IMR-90 (cell line): ENCODE data around the gene HOXB7. TPM values are rescaled to one million over a fixed set of nuclear protein-coding genes. Genes with fewer than 3 reads are reported as not detected.

Experiments used
- ATAC-seq: fragments of 200-7000 bp; cut with Tn5 transposase; 2 replicates; pipeline ENCODE4 v1.9.1; 2020; ENCODE audit warnings: low read depth, mild to moderate bottlenecking, moderate library complexity
- BruUV-seq: library from RNA; stranded (reverse); fragments of 400-500 nt; replicated peaks from 2 replicates; lab custom pipeline; 2021; lab: Mats Ljungman, UMichigan
- CTCF ChIA-PET: fragments of 300-600 bp; formaldehyde crosslinking; extraction: SDS; loops from one replicate; lab custom pipeline; 2021; ENCODE audit warnings: antibody characterized with exemption; lab: Yijun Ruan, JAX
- POLR2A ChIA-PET: fragments of 300-600 bp; sonication (Branson Sonifier 250); formaldehyde crosslinking; loops from one replicate; lab custom pipeline; 2022; ENCODE audit warnings: antibody characterized with exemption; ENCODE audit not compliant: unreplicated experiment; lab: Charles Lee
- DNase-seq: peaks from one replicate; pipeline ENCODE4 v3.0.0; 2013
- H2AFZ ChIP-seq: replicated peaks from 2 replicates; pipeline ENCODE3; 2013; ENCODE audit warnings: low read length, mild to moderate bottlenecking; ENCODE audit not compliant: poor library complexity
- H2AK5ac ChIP-seq: 2 replicates; pipeline ENCODE4 v1.6.1; 2013; ENCODE audit warnings: low read depth, low read length, inconsistent platforms
- H2AK9ac ChIP-seq: replicated peaks from 2 replicates; pipeline ENCODE3; 2013; ENCODE audit warnings: mild to moderate bottlenecking, low read depth, low read length, moderate library complexity; ENCODE audit not compliant: poor library complexity
- H2BK120ac ChIP-seq: 2 replicates; pipeline ENCODE4 v1.6.1; 2013; ENCODE audit warnings: low read depth, low read length, inconsistent platforms
- H2BK15ac ChIP-seq: 3 replicates; pipeline ENCODE4 v1.6.1; 2013; ENCODE audit warnings: low read depth, low read length, inconsistent platforms
- H2BK20ac ChIP-seq: 2 replicates; pipeline ENCODE4 v1.6.1; 2013; ENCODE audit warnings: low read depth, mild to moderate bottlenecking, inconsistent platforms, low read length, moderate library complexity
- H2BK5ac ChIP-seq: 2 replicates; pipeline ENCODE4 v1.6.1; 2013; ENCODE audit warnings: mild to moderate bottlenecking, low read depth, low read length, inconsistent platforms; ENCODE audit not compliant: poor library complexity, severe bottlenecking
- H3K14ac ChIP-seq: replicated peaks from 2 replicates; pipeline ENCODE4 v1.6.1; 2013; ENCODE audit warnings: low read depth, low read length, inconsistent platforms
- H3K18ac ChIP-seq: 2 replicates; pipeline ENCODE4 v1.6.1; 2013; ENCODE audit warnings: low read depth, low read length, control low read depth
- H3K23ac ChIP-seq: 2 replicates; pipeline ENCODE4 v1.6.1; 2013; ENCODE audit warnings: low read depth, low read length, inconsistent platforms
- H3K27ac ChIP-seq: 2 replicates; pipeline ENCODE4 v1.5.1; 2013; ENCODE audit warnings: mild to moderate bottlenecking, control low read depth, low read length; ENCODE audit not compliant: insufficient read depth
- H3K27me3 ChIP-seq: 2 replicates; pipeline ENCODE4 v1.6.1; 2013; ENCODE audit warnings: low read length; ENCODE audit not compliant: control insufficient read depth, insufficient read depth
- H3K36me3 ChIP-seq: 2 replicates; pipeline ENCODE4 v1.6.1; 2013; ENCODE audit warnings: low read length, mixed read lengths; ENCODE audit not compliant: control insufficient read depth, insufficient read depth
- H3K4ac ChIP-seq: 2 replicates; pipeline ENCODE4 v1.6.1; 2013; ENCODE audit warnings: low read depth, low read length, inconsistent platforms
- H3K4me1 ChIP-seq: 2 replicates; pipeline ENCODE4 v1.6.1; 2013; ENCODE audit warnings: low read length, mixed read lengths; ENCODE audit not compliant: control insufficient read depth, insufficient read depth
- H3K4me2 ChIP-seq: 2 replicates; pipeline ENCODE4 v1.6.1; 2013; ENCODE audit warnings: low read depth, mild to moderate bottlenecking, control low read depth, low read length, moderate library complexity
- H3K4me3 ChIP-seq: 2 replicates; pipeline ENCODE4 v1.5.1; 2013; ENCODE audit warnings: low read depth, mild to moderate bottlenecking, control low read depth, low read length, moderate library complexity; ENCODE audit not compliant: insufficient read depth
- H3K56ac ChIP-seq: 2 replicates; pipeline ENCODE4 v1.6.1; 2013; ENCODE audit warnings: low read length, inconsistent platforms; ENCODE audit not compliant: insufficient read depth; ENCODE audit errors: extremely low read depth
- H3K79me1 ChIP-seq, 2 experiments: 2 replicates each; pipeline ENCODE4 v1.6.1; 2013; ENCODE audit warnings: low read length in 2 of 2, inconsistent platforms in 1 of 2, low read depth in 1 of 2
- H3K9ac ChIP-seq: 2 replicates; pipeline ENCODE4 v1.6.1; 2013; ENCODE audit warnings: low read depth, low read length, control low read depth
- H3K9me1 ChIP-seq: 2 replicates; pipeline ENCODE4 v1.6.1; 2013; ENCODE audit warnings: low read length, inconsistent platforms; ENCODE audit not compliant: insufficient read depth
- H3K9me3 ChIP-seq: 2 replicates; pipeline ENCODE4 v1.6.1; 2013; ENCODE audit warnings: low read length; ENCODE audit not compliant: control insufficient read depth, insufficient read depth
- H4K20me1 ChIP-seq: 2 replicates; pipeline ENCODE4 v1.6.1; 2013; ENCODE audit warnings: low read length, inconsistent platforms; ENCODE audit not compliant: insufficient read depth
- H4K5ac ChIP-seq: 2 replicates; pipeline ENCODE4 v1.6.1; 2013; ENCODE audit warnings: mild to moderate bottlenecking, low read depth, low read length, control low read depth
- H4K8ac ChIP-seq, 2 experiments: 2 replicates each; pipeline ENCODE4 v1.6.1; 2013; ENCODE audit warnings: low read depth in 2 of 2, low read length in 2 of 2, control low read depth in 1 of 2, inconsistent platforms in 1 of 2
- H4K91ac ChIP-seq: 2 replicates; pipeline ENCODE4 v1.6.1; 2013; ENCODE audit warnings: low read depth, low read length, inconsistent platforms; ENCODE audit not compliant: insufficient read depth
- BHLHE40 ChIP-seq: fragments of 150-350 bp; IDR thresholded peaks from 2 replicates; pipeline ENCODE4 v1.6.1; 2016; ENCODE audit warnings: mild to moderate bottlenecking, low read depth, low read length
- CEBPB ChIP-seq: IDR thresholded peaks from 2 replicates; pipeline ENCODE4 v1.6.1; 2012; ENCODE audit warnings: low read depth, low read length, improper control_type of control experiment
- FOS ChIP-seq: fragments of 150-350 bp; IDR thresholded peaks from 2 replicates; pipeline ENCODE4 v1.6.1; 2016; ENCODE audit warnings: low read depth, low read length
- POLR2A ChIP-seq: IDR thresholded peaks from 2 replicates; pipeline ENCODE4 v1.6.1; 2012; ENCODE audit warnings: mild to moderate bottlenecking, low read depth, low read length
- RCOR1 ChIP-seq: IDR thresholded peaks from 2 replicates; pipeline ENCODE4 v1.6.1; 2012; ENCODE audit warnings: mild to moderate bottlenecking, low read length, improper control_type of control experiment; ENCODE audit not compliant: insufficient replicate concordance
- SMC3 ChIP-seq: fragments of 150-350 bp; IDR thresholded peaks from 2 replicates; pipeline ENCODE4 v1.6.1; 2016; ENCODE audit warnings: low read depth, mild to moderate bottlenecking, antibody characterized with exemption, low read length, moderate library complexity
- WGBS, 2 experiments: methylation state at CpG; one replicate each; pipeline versions ENCODE4 v1.1.5 to v1.1.7; 2013; ENCODE audit warnings: missing lambda C conversion rate in 2 of 2; ENCODE audit not compliant: insufficient read length in 1 of 2; ENCODE audit errors: extremely low coverage in 2 of 2; 5-methylcytosine and 5-hydroxymethylcytosine counted together
- dilution Hi-C: fragments of 300-500 bp; cut with HindIII; formaldehyde crosslinking; loops from one replicate; pipeline ENCODE4 v1.14.3; 2018; ENCODE audit warnings: low sequenced_read_pairs; ENCODE audit not compliant: unreplicated experiment
- in situ Hi-C: fragments of 300-500 bp; cut with MboI; formaldehyde crosslinking; loops from 3 replicates; pipeline ENCODE4 v1.14.3; 2019; ENCODE audit warnings: low sequenced_read_pairs, inconsistent platforms, mixed read lengths
- intact Hi-C: fragments of 100-400 bp; cut with micrococcal nuclease; formaldehyde crosslinking; loops from 2 replicates; pipeline ENCODE4 v1.10.0; 2022
- polyA plus RNA-seq, 3 experiments: library from polyadenylated mRNA; depleted of rRNA; stranded (reverse); fragments of >200 nt; gene quantifications; 2 replicates each; pipeline ENCODE4 v1.2.3, GENCODE V29; 2012; ENCODE audit warnings: low replicate concordance in 1 of 3
- total RNA-seq: library from RNA; depleted of rRNA; stranded (reverse); fragments of >200 nt; gene quantifications from 2 replicates; pipeline ENCODE4 v1.2.3, GENCODE V29; 2012
- TF ChIP-seq, protein P1 (sequence below): fragments of 150-350 bp; IDR thresholded peaks from 2 replicates; pipeline ENCODE4 v1.6.1; 2016; ENCODE audit warnings: low read depth, mild to moderate bottlenecking, low read length, moderate library complexity, borderline replicate concordance

Gene HOXB7
- total and polyA plus RNA-seq, 2 of the 4 experiments (the other 2 are of a cell fraction), result 1.8 to 6.7 TPM

GRCh38 chr17:48574505-48575065 is 36.2 kb downstream of the HOXB7 start:
- peak overlapping the region; percentile 96 for H3K4me2 ChIP-seq

More at GRCh38 chr17:48574505-48575065, 36.2 kb downstream of the HOXB7 start:
- Histone ChIP-seq H3K4me1 (peaks cover 23% of the 10 kb centered on the region), H3K4ac (peak overlapping the region; percentile 73), H3K36me3 (peaks cover 56% of the 10 kb centered on the region), H2BK15ac (no peak overlapping the region; the same call in 2 of the 3 replicates), H2BK5ac (peak overlapping the region; percentile 99), H3K27ac (peak overlapping the region; percentile 98), H4K91ac (peak overlapping the region; percentile 65), H3K9me3 (no peaks in the 10 kb centered on the region), H3K9me1 (no peaks in the 10 kb centered on the region), H4K5ac (peak overlapping the region; percentile 71), H3K56ac (peak overlapping the region; percentile 91), H3K9ac (peak overlapping the region; percentile 96), H2AFZ (no peak overlapping the region), H2BK120ac (peak overlapping the region; percentile 93), H3K14ac (peak overlapping the region; percentile 100), H2AK5ac (peak overlapping the region; percentile 40; the same call in 1 of the 2 replicates), H4K8ac (peak overlapping the region; percentile 77 to 78), H2BK20ac (peak overlapping the region; percentile 29; the same call in 1 of the 2 replicates), H3K18ac (peak overlapping the region; percentile 59), H3K79me1 (no peaks in the 10 kb centered on the region), H3K4me3 (peak overlapping the region; percentile 31), H3K27me3 (no peaks in the 10 kb centered on the region), H2AK9ac (peak overlapping the region; percentile 68), H3K23ac (peak overlapping the region; percentile 99), H4K20me1 (peaks cover 5% of the 10 kb centered on the region)
- ChIA-PET CTCF (interaction anchor here (1.0 kb wide), 1 partner anchor 44 kb away, joined by 3 read pairs; no protein-coding TSS in a partner anchor), POLR2A (interaction anchor here (1.1 to 1.3 kb wide), 2 partner anchors 15 to 91 kb away, joined by 3 read pairs; no protein-coding TSS in a partner anchor)
- ATAC-seq (no peak), DNase-seq (no peak)
- BruUV-seq, result no TSS peak
- intact Hi-C loops, result loop anchor here (2.0 kb wide), 1 partner anchor 20 kb away; no protein-coding TSS in a partner anchor
- TF ChIP-seq BHLHE40 (no peak), SMC3 (no peak), FOS (no peak), POLR2A (no peak), RCOR1 (no peak), CEBPB (no peak)
- TF ChIP-seq, protein P1, sequence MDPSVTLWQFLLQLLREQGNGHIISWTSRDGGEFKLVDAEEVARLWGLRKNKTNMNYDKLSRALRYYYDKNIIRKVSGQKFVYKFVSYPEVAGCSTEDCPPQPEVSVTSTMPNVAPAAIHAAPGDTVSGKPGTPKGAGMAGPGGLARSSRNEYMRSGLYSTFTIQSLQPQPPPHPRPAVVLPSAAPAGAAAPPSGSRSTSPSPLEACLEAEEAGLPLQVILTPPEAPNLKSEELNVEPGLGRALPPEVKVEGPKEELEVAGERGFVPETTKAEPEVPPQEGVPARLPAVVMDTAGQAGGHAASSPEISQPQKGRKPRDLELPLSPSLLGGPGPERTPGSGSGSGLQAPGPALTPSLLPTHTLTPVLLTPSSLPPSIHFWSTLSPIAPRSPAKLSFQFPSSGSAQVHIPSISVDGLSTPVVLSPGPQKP, result no peak
- 0% methylated on average over 1 of the region's 8 CpGs; no CpG with 5 or more reads in 1 of the 2 experiments for WGBS, 2 experiments
- in situ Hi-C loops, result no loop called here
- dilution Hi-C loops, result no loop called here
